Ovary (tissue), 3 donors: ENCODE measurements around the gene FITM2.
"Not testable (repeated sequence)": the region's sequence is repeated elsewhere in the genome, so short reads cannot be mapped to it uniquely, and the experiment has no call there.

Experiments
- CTCF ChIP-seq, 3 donors: fragments of 450-650 bp in 2 of 3; fragments of 200-600 bp in 1 of 3; IDR thresholded peaks; one replicate each; pipeline versions ENCODE4 v1.5.1 to v1.8.0; 2016 to 2022; ENCODE audit warnings: antibody characterized with exemption in 3 of 3, mild to moderate bottlenecking in 1 of 3
- EP300 ChIP-seq: sonication (generic); formaldehyde crosslinking; IDR thresholded peaks from one replicate; pipeline ENCODE4 v1.6.1; 2017; ENCODE audit warnings: antibody characterized with exemption
- POLR2A ChIP-seq: fragments of 450-650 bp; IDR thresholded peaks from one replicate; pipeline ENCODE4 v1.6.1; 2017; ENCODE audit warnings: antibody characterized with exemption, mild to moderate bottlenecking, moderate library complexity
- donor health status: DM: no; HTN: no; CAD: no.

DNA sequence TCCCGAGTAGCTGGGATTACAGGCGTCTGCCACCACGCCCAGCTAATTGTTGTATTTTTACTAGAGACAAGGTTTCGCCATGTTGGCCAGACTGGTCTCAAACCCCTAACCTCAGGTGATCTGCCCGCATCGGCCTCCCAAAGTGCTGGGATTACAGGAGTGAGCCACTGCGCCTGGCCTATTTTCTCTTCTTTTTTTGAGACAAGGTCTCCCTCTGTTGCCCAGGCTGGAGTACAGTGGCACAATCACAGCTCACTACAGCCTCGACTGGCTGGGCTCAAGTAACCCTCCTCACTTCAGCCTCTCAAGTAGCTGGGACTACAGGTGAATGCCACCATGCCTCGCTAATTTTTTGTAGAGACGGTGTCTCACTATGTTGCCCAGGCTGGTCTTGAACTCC, 34.9 kb upstream of the FITM2 start:
- not testable (repeated sequence) for TF ChIP-seq CTCF (IDR thresholded peaks at IDR 0.05); POLR2A; EP300
